ENCODE results near the gene QRICH1. TPM values are rescaled to one million over a fixed set of nuclear protein-coding genes. Genes with fewer than 3 reads are reported as not detected.

QRICH1 gene
- total and polyA plus RNA-seq, 2 donors (not counting 3 experiments of a cell fraction or from before 2014, with no cell fraction given) = 89.7 to 116 TPM

- Histone ChIP-seq H3K36me3 (ENCODE audit: control insufficient read depth in 2 of 2, extremely low read depth in 1 of 2, insufficient read depth in 2 of 2, low read length in 2 of 2) (peaks cover 3 to 4% of the 10 kb centered on the region in 2 experiments), H3K9me3 (replicated peaks; ENCODE audit: control insufficient read depth, insufficient read depth, low read length) (no peaks in the 10 kb centered on the region), H3K4me3 (replicated peaks in 1 of 3; ENCODE audit: insufficient read depth in 1 of 3, low read depth in 1 of 3, low read length in 3 of 3) (peak overlapping the region; percentile 25 to 69 (median 57)), H3K9ac (replicated peaks; ENCODE audit: extremely low read depth, insufficient read depth, low read length) (peak overlapping the region; percentile 91), H3K9me1 (replicated peaks; ENCODE audit: control insufficient read depth, extremely low read depth, insufficient read depth, low read length) (no peaks in the 10 kb centered on the region), H3K4me1 (ENCODE audit: control insufficient read depth, extremely low read depth, insufficient read depth, low read length) (peaks cover 24% of the 10 kb centered on the region), H3K27ac (ENCODE audit: insufficient read depth, low read depth, low read length) (peak overlapping the region; percentile 97), H3K27me3 (ENCODE audit: control insufficient read depth in 2 of 2, insufficient read depth in 2 of 2, low read length in 2 of 2) (no peaks in the 10 kb centered on the region), H3K4me2 (ENCODE audit: insufficient read depth, low read length) (peak overlapping the region; percentile 74), H4K20me1 (replicated peaks; ENCODE audit: control insufficient read depth, extremely low read depth, insufficient read depth, low read length) (no peaks in the 10 kb centered on the region), H3K79me2 (ENCODE audit: control insufficient read depth, insufficient read depth, low read length) (peaks cover 19% of the 10 kb centered on the region), H2AFZ (ENCODE audit: low read depth, low read length) (peak overlapping the region; percentile 80)
- intact Hi-C loops (cut with micrococcal nuclease) (loop anchor here (1.0 to 2.0 kb wide), 3 partner anchors 32 to 170 kb away; partner anchors contain the start of gene QRICH1), dilution Hi-C loops (cut with MboI; ENCODE audit: extremely low pct_ligation_motif_present, low sequenced_read_pairs) (no loop called here)
- ChIA-PET POLR2A (interaction anchor here (0.8 to 5.4 kb wide), 4 partner anchors 9 to 32 kb away, joined by 3 to 40 read pairs (median 6); partner anchors contain the start of genes NDUFAF3 and WDR6), CTCF (interaction anchor here (0.8 to 8.8 kb wide), 12 partner anchors 11 to 460 kb away, joined by 3 to 254 read pairs (median 4); partner anchors contain the start of genes DALRD3, IMPDH2, NDUFAF3 and QRICH1)
- TF ChIP-seq MYC (IDR thresholded peaks at IDR 0.05; ENCODE audit: low read depth, low read length) = no peak
- no peak for TF ChIP-seq JUN (IDR thresholded peaks at IDR 0.05; ENCODE audit: borderline replicate concordance, insufficient read depth, insufficient read length, low read depth)
- TF ChIP-seq EZH2 (IDR thresholded peaks at IDR 0.05; ENCODE audit: borderline replicate concordance, low read depth, low read length, severe bottlenecking) = no peak
- TF ChIP-seq FOS (IDR thresholded peaks at IDR 0.05; ENCODE audit: borderline replicate concordance, insufficient read depth, low read length) = no peak
- no peak for TF ChIP-seq GATA2 (IDR thresholded peaks at IDR 0.05; ENCODE audit: insufficient read depth, insufficient read length, low read depth, low read length)
- TF ChIP-seq POLR2A (IDR thresholded peaks at IDR 0.05; ENCODE audit: low read depth, low read length) = no peak
- no peak for TF ChIP-seq MAX (IDR thresholded peaks at IDR 0.05; ENCODE audit: insufficient read depth, insufficient read length)
- TF ChIP-seq CTCF (IDR thresholded peaks at IDR 0.05; ENCODE audit: extremely low read depth in 1 of 2, insufficient read depth in 1 of 2, low read depth in 1 of 2, low read length in 2 of 2) = no peak
- no peak for TF ChIP-seq POLR2AphosphoS5 (IDR thresholded peaks at IDR 0.05; ENCODE audit: insufficient read depth, low read depth, low read length)
- BruUV-seq (replicated peaks) = TSS peak; percentile 53
- DNase-seq (ENCODE audit: low read depth, low spot score) = no peak
- FAIRE-seq = no peak
Measured at GRCh38 chr3:48989126-48989795, 104.6 kb downstream of the QRICH1 start.
